Esophagus (tissue), 2 donors: ENCODE measurements around the gene MILR1. TPM values are rescaled to one million over a fixed set of nuclear protein-coding genes. Genes with fewer than 3 reads are reported as not detected.
"Not testable (repeated sequence)": the region's sequence is repeated elsewhere in the genome, so short reads cannot be mapped to it uniquely, and the experiment has no call there.

ENCODE experiments used
- H3K27ac ChIP-seq, 2 donors: one replicate each; pipeline ENCODE4 v1.5.1; 2013; ENCODE audit warnings: low read depth in 2 of 2, mild to moderate bottlenecking in 2 of 2, inconsistent platforms in 1 of 2, low read length in 1 of 2, moderate library complexity in 1 of 2
- H3K27me3 ChIP-seq, 2 donors: one replicate each; pipeline ENCODE4 v1.6.1; 2013; ENCODE audit warnings: low read length in 2 of 2, control low read depth in 1 of 2, mild to moderate bottlenecking in 1 of 2; ENCODE audit not compliant: insufficient read depth in 2 of 2, control insufficient read depth in 1 of 2
- H3K36me3 ChIP-seq, 2 donors: one replicate each; pipeline ENCODE4 v1.6.1; 2013; ENCODE audit warnings: low read length in 1 of 2; ENCODE audit not compliant: control insufficient read depth in 2 of 2, insufficient read depth in 2 of 2
- H3K4me1 ChIP-seq, 2 donors: one replicate each; pipeline ENCODE4 v1.6.1; 2013; ENCODE audit warnings: low read length in 1 of 2; ENCODE audit not compliant: control insufficient read depth in 2 of 2, insufficient read depth in 2 of 2
- H3K4me3 ChIP-seq, 2 donors: one replicate each; pipeline ENCODE4 v1.5.1; 2013; ENCODE audit warnings: low read length in 2 of 2, mild to moderate bottlenecking in 2 of 2, low read depth in 1 of 2, moderate library complexity in 1 of 2
- H3K9me3 ChIP-seq, 2 donors: one replicate each; pipeline ENCODE4 v1.6.1; 2013; ENCODE audit warnings: mild to moderate bottlenecking in 2 of 2, low read depth in 1 of 2, low read length in 1 of 2, moderate library complexity in 1 of 2; ENCODE audit not compliant: control insufficient read depth in 2 of 2, insufficient read depth in 1 of 2
- WGBS, 2 donors: extraction: QIAGEN DNeasy Blood & Tissue Kit; methylation state at CpG; one replicate each; pipeline ENCODE4 v1.1.7; 2013; 5-methylcytosine and 5-hydroxymethylcytosine counted together
- polyA plus RNA-seq, 2 donors: library from polyadenylated mRNA; stranded (reverse); fragments of 200-250 nt; gene quantifications; one replicate each; pipeline ENCODE4 v1.2.3, GENCODE V29; 2013
- donor health status: healthy with polysubstance abuse.
- donor health status: Bipolar disorder and iron deficiency.

Gene MILR1
- polyA plus RNA-seq, 2 donors: 0.51 to 0.79 TPM

- Histone ChIP-seq H3K36me3 (no peaks in the 10 kb centered on the region), H3K9me3 (peaks cover under 1% of the 10 kb centered on the region in 2 donors), H3K27ac (no peak overlapping the region), H3K4me1 (peaks cover 0 to 2% of the 10 kb centered on the region in 2 donors), H3K4me3 (no peak overlapping the region), H3K27me3 (no peaks in the 10 kb centered on the region)
- 72 to 78% methylated on average over 6 of the region's 6 CpGs for WGBS, 2 donors
Observed at GRCh38 chr17:64443086-64443760, 5.7 kb upstream of the MILR1 start.

- H3K9me3 ChIP-seq: no peaks in the 10 kb centered on the region
- no peaks in the 10 kb centered on the region for H3K36me3 ChIP-seq
- WGBS, 2 donors: 82 to 84% methylated on average over 1 of the region's 1 CpG
- no peak overlapping the region for H3K27ac ChIP-seq
- H3K27me3 ChIP-seq: no peaks in the 10 kb centered on the region
- peaks cover 0 to 2% of the 10 kb centered on the region in 2 donors for H3K4me1 ChIP-seq
- no peak overlapping the region for H3K4me3 ChIP-seq
Observed at GRCh38 chr17:64447526-64447925, 1.4 kb upstream of the MILR1 start.

GRCh38 chr17:64449545-64449944 is 630 bp downstream of the MILR1 start:
- H3K36me3 ChIP-seq: no peaks in the 10 kb centered on the region
- no peak overlapping the region for H3K4me3 ChIP-seq
- no peak overlapping the region for H3K27ac ChIP-seq
- WGBS, 2 donors: 63 to 66% methylated on average over 3 of the region's 3 CpGs
- no peaks in the 10 kb centered on the region for H3K27me3 ChIP-seq
- no peaks in the 10 kb centered on the region for H3K9me3 ChIP-seq
- H3K4me1 ChIP-seq: no peaks in the 10 kb centered on the region

GRCh38 chr17:64455993-64456885 is 7.3 kb downstream of the MILR1 start:
- WGBS, 2 donors: 73 to 77% methylated on average over 8 of the region's 8 CpGs
- Histone ChIP-seq H3K36me3 (no peaks in the 10 kb centered on the region), H3K27ac (no peak overlapping the region), H3K4me3 (no peak overlapping the region), H3K27me3 (no peaks in the 10 kb centered on the region), H3K4me1 (peaks cover 0 to 3% of the 10 kb centered on the region in 2 donors), H3K9me3 (no peaks in the 10 kb centered on the region)

- Histone ChIP-seq H3K36me3 (no peaks in the 10 kb centered on the region), H3K4me3 (no peak overlapping the region), H3K27ac (no peak overlapping the region), H3K27me3 (no peaks in the 10 kb centered on the region), H3K9me3 (no peaks in the 10 kb centered on the region), H3K4me1 (peaks cover 0 to 3% of the 10 kb centered on the region in 2 donors)
- WGBS, 2 donors: 76 to 80% methylated on average over 7 of the region's 7 CpGs
Observed at GRCh38 chr17:64457156-64457555, 8.2 kb downstream of the MILR1 start.

GRCh38 chr17:64458756-64459155 is 9.8 kb downstream of the MILR1 start:
- Histone ChIP-seq H3K9me3 (no peaks in the 10 kb centered on the region), H3K4me1 (peaks cover 0 to 3% of the 10 kb centered on the region in 2 donors), H3K27ac (no peak overlapping the region), H3K36me3 (no peaks in the 10 kb centered on the region), H3K4me3 (no peak overlapping the region), H3K27me3 (no peaks in the 10 kb centered on the region)
- WGBS, 2 donors: 86 to 87% methylated on average over 8 of the region's 8 CpGs

- no peaks in the 10 kb centered on the region for H3K36me3 ChIP-seq
- no peaks in the 10 kb centered on the region for H3K9me3 ChIP-seq
- no peaks in the 10 kb centered on the region for H3K27me3 ChIP-seq
- H3K27ac ChIP-seq: no peak overlapping the region
- peaks cover 0 to 3% of the 10 kb centered on the region in 2 donors for H3K4me1 ChIP-seq
- no peak overlapping the region for H3K4me3 ChIP-seq
- WGBS, 2 donors: 77 to 84% methylated on average over 6 of the region's 6 CpGs
Observed at GRCh38 chr17:64459284-64459747, 10.4 kb downstream of the MILR1 start.

GRCh38 chr17:64459818-64460217 is 10.9 kb downstream of the MILR1 start:
- H3K27me3 ChIP-seq, H3K9me3 ChIP-seq, H3K36me3 ChIP-seq, H3K4me1 ChIP-seq, H3K27ac ChIP-seq, H3K4me3 ChIP-seq: not testable (repeated sequence)
- WGBS, 2 donors: 96 to 97% methylated on average over 7 of the region's 7 CpGs

GRCh38 chr17:64460955-64461354 is 12.0 kb downstream of the MILR1 start:
- no peaks in the 10 kb centered on the region for H3K36me3 ChIP-seq
- H3K27me3 ChIP-seq: no peaks in the 10 kb centered on the region
- no peak overlapping the region for H3K27ac ChIP-seq
- 76 to 79% methylated on average over 8 of the region's 8 CpGs for WGBS, 2 donors
- no peaks in the 10 kb centered on the region for H3K9me3 ChIP-seq
- H3K4me1 ChIP-seq: peaks cover 0 to 3% of the 10 kb centered on the region in 2 donors
- H3K4me3 ChIP-seq: no peak overlapping the region
